IMR-90 (cell line): ENCODE measurements around the gene OR4M1. TPM values are rescaled to one million over a fixed set of nuclear protein-coding genes. Genes with fewer than 3 reads are reported as not detected.

ENCODE experiments used
- ATAC-seq: fragments of 200-7000 bp; cut with Tn5 transposase; 2 replicates; pipeline ENCODE4 v1.9.1; 2020; ENCODE audit warnings: low read depth, mild to moderate bottlenecking, moderate library complexity
- BruUV-seq: library from RNA; stranded (reverse); fragments of 400-500 nt; replicated peaks from 2 replicates; lab custom pipeline; 2021; lab: Mats Ljungman, UMichigan
- CTCF ChIA-PET: fragments of 300-600 bp; formaldehyde crosslinking; extraction: SDS; loops from one replicate; lab custom pipeline; 2021; ENCODE audit warnings: antibody characterized with exemption; lab: Yijun Ruan, JAX
- POLR2A ChIA-PET: fragments of 300-600 bp; sonication (Branson Sonifier 250); formaldehyde crosslinking; loops from one replicate; lab custom pipeline; 2022; ENCODE audit warnings: antibody characterized with exemption; ENCODE audit not compliant: unreplicated experiment; lab: Charles Lee
- DNase-seq: peaks from one replicate; pipeline ENCODE4 v3.0.0; 2013
- H2AFZ ChIP-seq: replicated peaks from 2 replicates; pipeline ENCODE3; 2013; ENCODE audit warnings: low read length, mild to moderate bottlenecking; ENCODE audit not compliant: poor library complexity
- H2AK5ac ChIP-seq: 2 replicates; pipeline ENCODE4 v1.6.1; 2013; ENCODE audit warnings: low read depth, low read length, inconsistent platforms
- H2AK9ac ChIP-seq: replicated peaks from 2 replicates; pipeline ENCODE3; 2013; ENCODE audit warnings: mild to moderate bottlenecking, low read depth, low read length, moderate library complexity; ENCODE audit not compliant: poor library complexity
- H2BK120ac ChIP-seq: 2 replicates; pipeline ENCODE4 v1.6.1; 2013; ENCODE audit warnings: low read depth, low read length, inconsistent platforms
- H2BK15ac ChIP-seq: 3 replicates; pipeline ENCODE4 v1.6.1; 2013; ENCODE audit warnings: low read depth, low read length, inconsistent platforms
- H2BK20ac ChIP-seq: 2 replicates; pipeline ENCODE4 v1.6.1; 2013; ENCODE audit warnings: low read depth, mild to moderate bottlenecking, inconsistent platforms, low read length, moderate library complexity
- H2BK5ac ChIP-seq: 2 replicates; pipeline ENCODE4 v1.6.1; 2013; ENCODE audit warnings: mild to moderate bottlenecking, low read depth, low read length, inconsistent platforms; ENCODE audit not compliant: poor library complexity, severe bottlenecking
- H3K14ac ChIP-seq: replicated peaks from 2 replicates; pipeline ENCODE4 v1.6.1; 2013; ENCODE audit warnings: low read depth, low read length, inconsistent platforms
- H3K18ac ChIP-seq: 2 replicates; pipeline ENCODE4 v1.6.1; 2013; ENCODE audit warnings: low read depth, low read length, control low read depth
- H3K23ac ChIP-seq: 2 replicates; pipeline ENCODE4 v1.6.1; 2013; ENCODE audit warnings: low read depth, low read length, inconsistent platforms
- H3K27ac ChIP-seq: 2 replicates; pipeline ENCODE4 v1.5.1; 2013; ENCODE audit warnings: mild to moderate bottlenecking, control low read depth, low read length; ENCODE audit not compliant: insufficient read depth
- H3K27me3 ChIP-seq: 2 replicates; pipeline ENCODE4 v1.6.1; 2013; ENCODE audit warnings: low read length; ENCODE audit not compliant: control insufficient read depth, insufficient read depth
- H3K36me3 ChIP-seq: 2 replicates; pipeline ENCODE4 v1.6.1; 2013; ENCODE audit warnings: low read length, mixed read lengths; ENCODE audit not compliant: control insufficient read depth, insufficient read depth
- H3K4ac ChIP-seq: 2 replicates; pipeline ENCODE4 v1.6.1; 2013; ENCODE audit warnings: low read depth, low read length, inconsistent platforms
- H3K4me1 ChIP-seq: 2 replicates; pipeline ENCODE4 v1.6.1; 2013; ENCODE audit warnings: low read length, mixed read lengths; ENCODE audit not compliant: control insufficient read depth, insufficient read depth
- H3K4me2 ChIP-seq: 2 replicates; pipeline ENCODE4 v1.6.1; 2013; ENCODE audit warnings: low read depth, mild to moderate bottlenecking, control low read depth, low read length, moderate library complexity
- H3K4me3 ChIP-seq: 2 replicates; pipeline ENCODE4 v1.5.1; 2013; ENCODE audit warnings: low read depth, mild to moderate bottlenecking, control low read depth, low read length, moderate library complexity; ENCODE audit not compliant: insufficient read depth
- H3K56ac ChIP-seq: 2 replicates; pipeline ENCODE4 v1.6.1; 2013; ENCODE audit warnings: low read length, inconsistent platforms; ENCODE audit not compliant: insufficient read depth; ENCODE audit errors: extremely low read depth
- H3K79me1 ChIP-seq, 2 experiments: 2 replicates each; pipeline ENCODE4 v1.6.1; 2013; ENCODE audit warnings: low read length in 2 of 2, inconsistent platforms in 1 of 2, low read depth in 1 of 2
- H3K9ac ChIP-seq: 2 replicates; pipeline ENCODE4 v1.6.1; 2013; ENCODE audit warnings: low read depth, low read length, control low read depth
- H3K9me1 ChIP-seq: 2 replicates; pipeline ENCODE4 v1.6.1; 2013; ENCODE audit warnings: low read length, inconsistent platforms; ENCODE audit not compliant: insufficient read depth
- H3K9me3 ChIP-seq: 2 replicates; pipeline ENCODE4 v1.6.1; 2013; ENCODE audit warnings: low read length; ENCODE audit not compliant: control insufficient read depth, insufficient read depth
- H4K20me1 ChIP-seq: 2 replicates; pipeline ENCODE4 v1.6.1; 2013; ENCODE audit warnings: low read length, inconsistent platforms; ENCODE audit not compliant: insufficient read depth
- H4K5ac ChIP-seq: 2 replicates; pipeline ENCODE4 v1.6.1; 2013; ENCODE audit warnings: mild to moderate bottlenecking, low read depth, low read length, control low read depth
- H4K8ac ChIP-seq, 2 experiments: 2 replicates each; pipeline ENCODE4 v1.6.1; 2013; ENCODE audit warnings: low read depth in 2 of 2, low read length in 2 of 2, control low read depth in 1 of 2, inconsistent platforms in 1 of 2
- H4K91ac ChIP-seq: 2 replicates; pipeline ENCODE4 v1.6.1; 2013; ENCODE audit warnings: low read depth, low read length, inconsistent platforms; ENCODE audit not compliant: insufficient read depth
- BHLHE40 ChIP-seq: fragments of 150-350 bp; IDR thresholded peaks from 2 replicates; pipeline ENCODE4 v1.6.1; 2016; ENCODE audit warnings: mild to moderate bottlenecking, low read depth, low read length
- CHD1 ChIP-seq: IDR thresholded peaks from 2 replicates; pipeline ENCODE4 v1.6.1; 2012; ENCODE audit warnings: low read depth, low read length, improper control_type of control experiment
- FOS ChIP-seq: fragments of 150-350 bp; IDR thresholded peaks from 2 replicates; pipeline ENCODE4 v1.6.1; 2016; ENCODE audit warnings: low read depth, low read length
- MAFK ChIP-seq: IDR thresholded peaks from 2 replicates; pipeline ENCODE4 v1.6.1; 2012; ENCODE audit warnings: low read depth, low read length, improper control_type of control experiment
- MAZ ChIP-seq: IDR thresholded peaks from 2 replicates; pipeline ENCODE4 v1.6.1; 2012; ENCODE audit warnings: low read depth, mild to moderate bottlenecking, low read length, improper control_type of control experiment, moderate library complexity, borderline replicate concordance
- MXI1 ChIP-seq: IDR thresholded peaks from 2 replicates; pipeline ENCODE4 v1.6.1; 2012; ENCODE audit warnings: low read depth, mild to moderate bottlenecking, low read length, moderate library complexity, borderline replicate concordance
- POLR2A ChIP-seq: IDR thresholded peaks from 2 replicates; pipeline ENCODE4 v1.6.1; 2012; ENCODE audit warnings: mild to moderate bottlenecking, low read depth, low read length
- RAD21 ChIP-seq: IDR thresholded peaks from 2 replicates; pipeline ENCODE4 v1.6.1; 2012; ENCODE audit warnings: low read length, improper control_type of control experiment
- RCOR1 ChIP-seq: IDR thresholded peaks from 2 replicates; pipeline ENCODE4 v1.6.1; 2012; ENCODE audit warnings: mild to moderate bottlenecking, low read length, improper control_type of control experiment; ENCODE audit not compliant: insufficient replicate concordance
- RFX5 ChIP-seq: IDR thresholded peaks from 2 replicates; pipeline ENCODE4 v1.8.0; 2012; ENCODE audit warnings: low read depth, mild to moderate bottlenecking, low read length, moderate library complexity
- SMC3 ChIP-seq: fragments of 150-350 bp; IDR thresholded peaks from 2 replicates; pipeline ENCODE4 v1.6.1; 2016; ENCODE audit warnings: low read depth, mild to moderate bottlenecking, antibody characterized with exemption, low read length, moderate library complexity
- WGBS, 2 experiments: methylation state at CpG; one replicate each; pipeline versions ENCODE4 v1.1.5 to v1.1.7; 2013; ENCODE audit warnings: missing lambda C conversion rate in 2 of 2; ENCODE audit not compliant: insufficient read length in 1 of 2; ENCODE audit errors: extremely low coverage in 2 of 2; 5-methylcytosine and 5-hydroxymethylcytosine counted together
- dilution Hi-C: fragments of 300-500 bp; cut with HindIII; formaldehyde crosslinking; loops from one replicate; pipeline ENCODE4 v1.14.3; 2018; ENCODE audit warnings: low sequenced_read_pairs; ENCODE audit not compliant: unreplicated experiment
- in situ Hi-C: fragments of 300-500 bp; cut with MboI; formaldehyde crosslinking; loops from 3 replicates; pipeline ENCODE4 v1.14.3; 2019; ENCODE audit warnings: low sequenced_read_pairs, inconsistent platforms, mixed read lengths
- intact Hi-C: fragments of 100-400 bp; cut with micrococcal nuclease; formaldehyde crosslinking; loops from 2 replicates; pipeline ENCODE4 v1.10.0; 2022
- polyA plus RNA-seq, 3 experiments: library from polyadenylated mRNA; depleted of rRNA; stranded (reverse); fragments of >200 nt; gene quantifications; 2 replicates each; pipeline ENCODE4 v1.2.3, GENCODE V29; 2012; ENCODE audit warnings: low replicate concordance in 1 of 3
- total RNA-seq: library from RNA; depleted of rRNA; stranded (reverse); fragments of >200 nt; gene quantifications from 2 replicates; pipeline ENCODE4 v1.2.3, GENCODE V29; 2012
- TF ChIP-seq, protein P1 (sequence below): fragments of 150-350 bp; IDR thresholded peaks from 2 replicates; pipeline ENCODE4 v1.6.1; 2017; ENCODE audit warnings: mild to moderate bottlenecking, antibody characterized with exemption, low read length, low read depth
- TF ChIP-seq, protein P2 (sequence below): fragments of 150-350 bp; IDR thresholded peaks from 2 replicates; pipeline ENCODE4 v1.6.1; 2016; ENCODE audit warnings: low read depth, mild to moderate bottlenecking, low read length, moderate library complexity, borderline replicate concordance

The OR4M1 gene
- total and polyA plus RNA-seq, 2 of the 4 experiments (the other 2 are of a cell fraction) = not detected

DNA sequence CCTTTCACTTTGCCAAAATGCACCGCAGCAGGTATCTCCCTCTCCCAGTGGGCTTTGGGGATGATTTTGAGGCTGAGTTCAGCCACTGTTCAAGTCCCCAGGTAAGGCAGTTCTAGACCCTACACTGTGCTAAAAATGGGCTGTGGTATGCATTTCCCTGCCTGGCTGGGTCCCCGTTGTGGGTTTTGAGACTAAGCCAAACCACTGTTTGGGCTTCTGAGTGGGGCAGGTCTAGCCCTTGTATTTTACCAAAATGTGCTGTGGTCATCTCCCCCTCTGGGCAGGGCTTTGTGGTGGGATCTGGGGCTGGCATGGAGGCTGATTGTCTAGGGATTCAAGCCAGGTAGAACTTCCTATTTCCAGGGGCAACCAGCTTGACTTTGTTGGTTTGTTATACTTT, 43.5 kb upstream of the OR4M1 start:
- H4K20me1 ChIP-seq = no peaks in the 10 kb centered on the region
- TF ChIP-seq, protein P1, sequence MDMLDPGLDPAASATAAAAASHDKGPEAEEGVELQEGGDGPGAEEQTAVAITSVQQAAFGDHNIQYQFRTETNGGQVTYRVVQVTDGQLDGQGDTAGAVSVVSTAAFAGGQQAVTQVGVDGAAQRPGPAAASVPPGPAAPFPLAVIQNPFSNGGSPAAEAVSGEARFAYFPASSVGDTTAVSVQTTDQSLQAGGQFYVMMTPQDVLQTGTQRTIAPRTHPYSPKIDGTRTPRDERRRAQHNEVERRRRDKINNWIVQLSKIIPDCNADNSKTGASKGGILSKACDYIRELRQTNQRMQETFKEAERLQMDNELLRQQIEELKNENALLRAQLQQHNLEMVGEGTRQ = no peak
- no peak for TF ChIP-seq SMC3
- TF ChIP-seq, protein P2, sequence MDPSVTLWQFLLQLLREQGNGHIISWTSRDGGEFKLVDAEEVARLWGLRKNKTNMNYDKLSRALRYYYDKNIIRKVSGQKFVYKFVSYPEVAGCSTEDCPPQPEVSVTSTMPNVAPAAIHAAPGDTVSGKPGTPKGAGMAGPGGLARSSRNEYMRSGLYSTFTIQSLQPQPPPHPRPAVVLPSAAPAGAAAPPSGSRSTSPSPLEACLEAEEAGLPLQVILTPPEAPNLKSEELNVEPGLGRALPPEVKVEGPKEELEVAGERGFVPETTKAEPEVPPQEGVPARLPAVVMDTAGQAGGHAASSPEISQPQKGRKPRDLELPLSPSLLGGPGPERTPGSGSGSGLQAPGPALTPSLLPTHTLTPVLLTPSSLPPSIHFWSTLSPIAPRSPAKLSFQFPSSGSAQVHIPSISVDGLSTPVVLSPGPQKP = no peak
- no peak for TF ChIP-seq BHLHE40
- TF ChIP-seq CHD1 = no peak
- TF ChIP-seq MAZ = no peak
- no peak for TF ChIP-seq MXI1
- no peak for TF ChIP-seq POLR2A
- no peak for TF ChIP-seq MAFK
- no peak for TF ChIP-seq RAD21
- no peak for TF ChIP-seq RFX5
- TF ChIP-seq FOS = no peak
- no peak for TF ChIP-seq RCOR1
- no peaks in the 10 kb centered on the region for H3K36me3 ChIP-seq
- H3K18ac ChIP-seq = no peak overlapping the region
- in situ Hi-C loops = no loop called here
- no peak overlapping the region for H3K4ac ChIP-seq
- H2AK5ac ChIP-seq = no peak overlapping the region
- WGBS, 2 experiments = 13% methylated on average over 1 of the region's 2 CpGs; no CpG with 5 or more reads in 1 of the 2 experiments
- H3K4me3 ChIP-seq = no peak overlapping the region
- H3K23ac ChIP-seq = no peak overlapping the region
- no peak overlapping the region for H4K8ac ChIP-seq
- no peak overlapping the region for H2BK15ac ChIP-seq
- CTCF ChIA-PET = no interaction called here
- POLR2A ChIA-PET = no interaction called here
- no peaks in the 10 kb centered on the region for H3K79me1 ChIP-seq
- H3K4me2 ChIP-seq = no peak overlapping the region
- H2AFZ ChIP-seq = no peak overlapping the region
- no peak overlapping the region for H3K14ac ChIP-seq
- H4K91ac ChIP-seq = no peak overlapping the region
- no peak overlapping the region for H3K27ac ChIP-seq
- H3K4me1 ChIP-seq = no peaks in the 10 kb centered on the region
- no peaks in the 10 kb centered on the region for H3K9me1 ChIP-seq
- no peak for ATAC-seq
- H2AK9ac ChIP-seq = no peak overlapping the region
- intact Hi-C loops = no loop called here
- H4K5ac ChIP-seq = no peak overlapping the region
- no peak for DNase-seq
- H2BK20ac ChIP-seq = no peak overlapping the region
- dilution Hi-C loops = no loop called here
- no peak overlapping the region for H2BK120ac ChIP-seq
- H3K56ac ChIP-seq = no peak overlapping the region
- H2BK5ac ChIP-seq = no peak overlapping the region
- H3K9ac ChIP-seq = no peak overlapping the region
- no peaks in the 10 kb centered on the region for H3K27me3 ChIP-seq
- no TSS peak for BruUV-seq
- peaks cover 25% of the 10 kb centered on the region for H3K9me3 ChIP-seq
